Measurements from ENCODE around the gene SND1.

The SND1 gene

GRCh38 chr7:127871226-127871625 lies 219.2 kb downstream of the SND1 start:
- POLR2A ChIA-PET, result no interaction called here
- CTCF ChIA-PET, result interaction anchor here (1.4 kb wide), 1 partner anchor 12 kb away, joined by 3 read pairs; no protein-coding TSS in a partner anchor

GRCh38 chr7:127872122-127872521 lies 220.1 kb downstream of the SND1 start:
- POLR2A ChIA-PET, result no interaction called here
- no peak overlapping the region for H3K27ac ChIP-seq (ENCODE audit: extremely low read depth, low read depth, low read length)

More at GRCh38 chr7:127871226-127871625, 219.2 kb downstream of the SND1 start:
- no peak for TF ChIP-seq ZNF404 (tag by site-specific recombination; IDR thresholded peaks at IDR 0.05)
- TF ChIP-seq ZNF423 (tag by site-specific recombination; IDR thresholded peaks at IDR 0.05), result no peak
- TF ChIP-seq KLF16 (tag by site-specific recombination; IDR thresholded peaks at IDR 0.05), result no peak
- TF ChIP-seq ZNF692 (tag by site-specific recombination; IDR thresholded peaks at IDR 0.05), result no peak
- no peak for TF ChIP-seq REST (tag by site-specific recombination; IDR thresholded peaks at IDR 0.05)
- no peak for TF ChIP-seq ZNF747 (tag by site-specific recombination; IDR thresholded peaks at IDR 0.05)
- no peak for TF ChIP-seq YY2 (tag by site-specific recombination; IDR thresholded peaks at IDR 0.05)
- Histone ChIP-seq H3K9me3 (ENCODE audit: control insufficient read depth, insufficient read depth, low read depth, low read length) (no peaks in the 10 kb centered on the region), H3K27ac (ENCODE audit: extremely low read depth, low read depth, low read length) (no peak overlapping the region), H3K36me3 (ENCODE audit: control insufficient read depth in 2 of 2, insufficient read depth in 1 of 2, low read length in 2 of 2) (no peaks in the 10 kb centered on the region), H3K4me3 (ENCODE audit: low read depth, low read length) (no peak overlapping the region), H3K4me1 (ENCODE audit: control insufficient read depth, insufficient read depth, low read length) (no peaks in the 10 kb centered on the region)

GRCh38 chr7:127873151-127873550 lies 221.2 kb downstream of the SND1 start:
- Histone ChIP-seq H3K4me1 (ENCODE audit: control insufficient read depth, insufficient read depth, low read length) (no peaks in the 10 kb centered on the region), H3K9me3 (ENCODE audit: control insufficient read depth, insufficient read depth, low read depth, low read length) (no peaks in the 10 kb centered on the region), H3K36me3 (ENCODE audit: control insufficient read depth in 2 of 2, insufficient read depth in 1 of 2, low read length in 2 of 2) (no peaks in the 10 kb centered on the region), H3K4me3 (ENCODE audit: low read depth, low read length) (no peak overlapping the region), H3K27ac (ENCODE audit: extremely low read depth, low read depth, low read length) (no peak overlapping the region)
- ChIA-PET CTCF (no interaction called here), POLR2A (no interaction called here)
- TF ChIP-seq ZNF76 (tag by site-specific recombination; IDR thresholded peaks at IDR 0.05; ENCODE audit: borderline replicate concordance, low read depth) (no peak), ZIC2 (tag by site-specific recombination; IDR thresholded peaks at IDR 0.05) (no peak), ELK4 (IDR thresholded peaks at IDR 0.05; ENCODE audit: borderline replicate concordance, low read depth, low read length) (no peak), YY2 (tag by site-specific recombination; IDR thresholded peaks at IDR 0.05) (no peak), ZSCAN5A (tag by site-specific recombination; IDR thresholded peaks at IDR 0.05) (no peak), AEBP2 (tag by site-specific recombination; IDR thresholded peaks at IDR 0.05; ENCODE audit: borderline replicate concordance) (no peak), ZNF221 (tag by site-specific recombination; IDR thresholded peaks at IDR 0.05; ENCODE audit: borderline replicate concordance) (no peak), ZNF114 (tag by site-specific recombination; IDR thresholded peaks at IDR 0.05) (no peak), ZNF16 (tag by site-specific recombination; IDR thresholded peaks at IDR 0.05; ENCODE audit: low read depth) (no peak), SP2 (tag by site-specific recombination; IDR thresholded peaks at IDR 0.05) (no peak), ZNF658 (tag by site-specific recombination; IDR thresholded peaks at IDR 0.05) (no peak), SCRT1 (tag by site-specific recombination; IDR thresholded peaks at IDR 0.05; ENCODE audit: borderline replicate concordance) (no peak), ZNF48 (tag by site-specific recombination; IDR thresholded peaks at IDR 0.05) (no peak)

More at GRCh38 chr7:127872122-127872521, 220.1 kb downstream of the SND1 start:
- CTCF ChIA-PET, result no interaction called here
- Histone ChIP-seq H3K4me3 (ENCODE audit: low read depth, low read length) (no peak overlapping the region), H3K36me3 (ENCODE audit: control insufficient read depth in 2 of 2, insufficient read depth in 1 of 2, low read length in 2 of 2) (no peaks in the 10 kb centered on the region), H3K9me3 (ENCODE audit: control insufficient read depth, insufficient read depth, low read depth, low read length) (no peaks in the 10 kb centered on the region), H3K4me1 (ENCODE audit: control insufficient read depth, insufficient read depth, low read length) (no peaks in the 10 kb centered on the region)
- TF ChIP-seq ZNF776 (tag by site-specific recombination; IDR thresholded peaks at IDR 0.05; ENCODE audit: borderline replicate concordance), result no peak
- TF ChIP-seq KLF16 (tag by site-specific recombination; IDR thresholded peaks at IDR 0.05), result no peak
- TF ChIP-seq ZNF48 (tag by site-specific recombination; IDR thresholded peaks at IDR 0.05), result no peak
- no peak for TF ChIP-seq ZNF16 (tag by site-specific recombination; IDR thresholded peaks at IDR 0.05; ENCODE audit: low read depth)
